ENCODE measurements around the gene RBFOX2.

- TF ChIP-seq CTCF (IDR thresholded peaks at IDR 0.05): no peak
- no peak for TF ChIP-seq POLR2A (IDR thresholded peaks at IDR 0.05)
These were observed 46.6 kb upstream of the RBFOX2 start for GRCh38 chr22:36075230-36075629.
